ENCODE results near the gene KSR1. TPM values are rescaled to one million over a fixed set of nuclear protein-coding genes. Genes with fewer than 3 reads are reported as not detected.
"Not testable (repeated sequence)": the region's sequence is repeated elsewhere in the genome, so short reads cannot be mapped to it uniquely, and the experiment has no call there.

The KSR1 gene
- total RNA-seq, 1 donor from 2014 or later = 114 TPM

DNA sequence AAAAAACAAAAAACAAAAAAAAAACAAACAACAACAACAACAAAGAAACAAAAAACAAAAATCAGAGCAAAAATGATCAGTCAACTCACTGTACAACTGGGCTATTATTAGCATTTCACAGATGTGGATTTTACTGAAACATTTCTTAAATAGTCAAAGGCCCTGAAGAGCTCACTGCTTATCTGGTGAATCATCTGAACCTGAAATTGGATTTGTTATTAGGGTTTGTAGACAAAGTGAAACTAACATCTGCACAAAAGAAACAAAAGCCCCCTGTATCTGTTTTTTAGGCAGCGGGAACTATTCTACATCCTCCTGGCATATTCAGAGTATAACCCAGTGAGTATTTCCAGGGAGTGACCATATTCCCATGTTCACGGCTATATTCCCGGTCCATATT is 32.6 kb upstream of the KSR1 start:
- peaks cover 2% of the 10 kb centered on the region for H3K9me3 Mint-ChIP-seq
- H3K27me3 Mint-ChIP-seq = no peaks in the 10 kb centered on the region
- no peak overlapping the region for H3K27ac Mint-ChIP-seq
- ChIA-PET CTCF (no interaction called here), POLR2A (no interaction called here)
- ATAC-seq (ENCODE audit: low read depth) (no peak), DNase-seq (no peak)
- TF ChIP-seq, protein P1, sequence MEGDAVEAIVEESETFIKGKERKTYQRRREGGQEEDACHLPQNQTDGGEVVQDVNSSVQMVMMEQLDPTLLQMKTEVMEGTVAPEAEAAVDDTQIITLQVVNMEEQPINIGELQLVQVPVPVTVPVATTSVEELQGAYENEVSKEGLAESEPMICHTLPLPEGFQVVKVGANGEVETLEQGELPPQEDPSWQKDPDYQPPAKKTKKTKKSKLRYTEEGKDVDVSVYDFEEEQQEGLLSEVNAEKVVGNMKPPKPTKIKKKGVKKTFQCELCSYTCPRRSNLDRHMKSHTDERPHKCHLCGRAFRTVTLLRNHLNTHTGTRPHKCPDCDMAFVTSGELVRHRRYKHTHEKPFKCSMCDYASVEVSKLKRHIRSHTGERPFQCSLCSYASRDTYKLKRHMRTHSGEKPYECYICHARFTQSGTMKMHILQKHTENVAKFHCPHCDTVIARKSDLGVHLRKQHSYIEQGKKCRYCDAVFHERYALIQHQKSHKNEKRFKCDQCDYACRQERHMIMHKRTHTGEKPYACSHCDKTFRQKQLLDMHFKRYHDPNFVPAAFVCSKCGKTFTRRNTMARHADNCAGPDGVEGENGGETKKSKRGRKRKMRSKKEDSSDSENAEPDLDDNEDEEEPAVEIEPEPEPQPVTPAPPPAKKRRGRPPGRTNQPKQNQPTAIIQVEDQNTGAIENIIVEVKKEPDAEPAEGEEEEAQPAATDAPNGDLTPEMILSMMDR (IDR thresholded peaks at IDR 0.05) = no peak
- H3K36me3 Mint-ChIP-seq (ENCODE audit: low read depth) = no peaks in the 10 kb centered on the region
- H3K4me1 Mint-ChIP-seq = no peaks in the 10 kb centered on the region
- H3K4me3 Mint-ChIP-seq = no peak overlapping the region
- intact Hi-C loops (cut with micrococcal nuclease) = no loop called here

DNA sequence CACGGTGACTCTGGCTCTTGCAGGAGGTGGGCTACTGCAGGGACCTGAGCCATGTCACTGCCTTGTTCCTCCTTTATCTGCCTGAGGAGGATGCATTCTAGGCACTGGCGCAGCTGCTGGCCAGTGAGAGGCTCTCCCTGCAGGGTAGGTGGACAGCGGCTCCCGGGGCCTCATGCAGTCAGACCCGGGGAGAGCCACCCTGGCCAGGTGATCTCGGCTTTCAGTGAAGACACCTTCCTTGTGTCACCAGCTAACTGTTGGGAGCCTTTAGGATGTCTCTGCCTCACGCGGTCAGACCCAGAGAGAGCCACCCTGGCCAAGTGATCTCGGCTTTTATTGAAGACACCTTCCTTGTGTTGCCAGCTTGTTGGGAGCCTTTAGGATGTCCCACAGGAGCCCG is 31.7 kb upstream of the KSR1 start:
- Mint-ChIP-seq H3K27ac (no peak overlapping the region), H3K36me3 (ENCODE audit: low read depth) (no peaks in the 10 kb centered on the region), H3K4me1 (no peaks in the 10 kb centered on the region), H3K27me3 (no peaks in the 10 kb centered on the region), H3K9me3 (peaks cover 3% of the 10 kb centered on the region), H3K4me3 (no peak overlapping the region)
- no peak for ATAC-seq (ENCODE audit: low read depth)
- ChIA-PET CTCF (no interaction called here), POLR2A (no interaction called here)
- intact Hi-C loops (cut with micrococcal nuclease) = no loop called here
- TF ChIP-seq, protein P1 (IDR thresholded peaks at IDR 0.05) = no peak
- DNase-seq = no peak

DNA sequence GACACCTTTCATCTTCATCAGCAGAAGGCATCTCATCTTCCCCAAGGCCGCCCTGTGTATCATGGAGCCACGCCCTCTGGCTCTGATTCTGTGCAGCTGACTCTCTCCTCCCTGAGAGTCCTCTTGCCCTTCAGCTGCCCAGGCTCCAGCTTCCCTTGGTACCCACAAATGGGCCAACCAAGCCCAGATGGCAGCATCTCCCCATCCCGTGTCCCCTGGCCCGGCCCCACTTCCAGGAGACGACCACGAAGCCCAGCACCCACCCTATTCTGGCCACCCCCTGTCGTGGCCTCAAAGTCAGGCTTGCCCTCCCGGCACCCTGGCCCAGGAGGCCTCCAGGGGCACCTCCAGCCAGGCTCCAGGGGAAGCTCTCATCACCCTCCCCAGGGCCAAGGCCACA is 31.3 kb upstream of the KSR1 start:
- no peak overlapping the region for H3K4me3 Mint-ChIP-seq

DNA sequence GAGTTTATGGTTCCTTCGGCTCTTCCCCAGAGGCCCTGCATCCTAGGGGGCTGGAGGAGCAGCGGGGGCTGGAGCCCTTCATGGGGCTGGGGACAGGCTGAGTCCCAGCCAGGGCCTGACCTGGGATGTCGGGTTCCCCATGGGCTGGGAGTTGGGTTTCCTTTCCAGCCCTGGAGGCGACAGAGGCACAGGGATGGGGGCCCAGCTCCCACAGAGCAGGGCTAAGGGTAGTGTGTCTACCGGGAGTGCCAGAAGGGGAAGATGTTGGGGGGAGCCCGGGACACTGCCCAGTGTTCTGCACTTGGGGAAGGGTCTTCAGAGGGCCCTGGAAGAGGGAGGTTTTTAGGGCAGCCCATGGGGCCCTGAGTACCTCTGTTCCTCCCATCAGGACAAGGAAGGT is 30.7 kb upstream of the KSR1 start:
- H3K4me1 Mint-ChIP-seq; H3K36me3 Mint-ChIP-seq (ENCODE audit: low read depth); H3K27ac Mint-ChIP-seq; H3K4me3 Mint-ChIP-seq; H3K9me3 Mint-ChIP-seq; intact Hi-C loops (cut with micrococcal nuclease); H3K27me3 Mint-ChIP-seq; ATAC-seq (ENCODE audit: low read depth); DNase-seq; CTCF ChIA-PET; POLR2A ChIA-PET: not testable (repeated sequence)

More for the DNA sequence above, 31.3 kb upstream of the KSR1 start:
- ChIA-PET POLR2A (no interaction called here), CTCF (no interaction called here)
- H3K27me3 Mint-ChIP-seq = no peaks in the 10 kb centered on the region
- intact Hi-C loops (cut with micrococcal nuclease) = no loop called here
- H3K9me3 Mint-ChIP-seq = peaks cover 3% of the 10 kb centered on the region
- DNase-seq (no peak), ATAC-seq (ENCODE audit: low read depth) (no peak)
- no peaks in the 10 kb centered on the region for H3K36me3 Mint-ChIP-seq (ENCODE audit: low read depth)
- H3K4me1 Mint-ChIP-seq = no peaks in the 10 kb centered on the region
- TF ChIP-seq, protein P1 (IDR thresholded peaks at IDR 0.05) = no peak
- no peak overlapping the region for H3K27ac Mint-ChIP-seq

DNA sequence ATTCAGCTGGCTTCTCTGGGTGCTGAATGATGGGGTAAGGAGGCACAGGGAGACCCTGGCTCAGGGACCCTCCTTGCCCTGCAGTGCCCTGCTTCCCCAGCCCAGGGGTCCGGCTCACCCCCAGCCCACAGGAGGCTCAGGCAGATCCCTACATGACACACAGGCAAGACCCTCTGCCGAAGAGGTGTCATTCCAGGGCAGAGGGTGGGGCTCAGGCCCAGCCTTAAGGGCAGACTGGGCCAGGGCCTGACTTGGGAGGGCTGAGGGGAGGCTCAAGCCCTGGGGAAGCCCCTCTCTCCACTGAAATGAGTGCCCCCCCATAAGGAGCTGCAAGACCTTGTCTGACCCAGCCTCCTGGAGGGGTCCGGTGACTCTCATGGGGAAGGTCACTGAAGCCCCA is 30.3 kb upstream of the KSR1 start:
- POLR2A ChIA-PET = no interaction called here
- intact Hi-C loops (cut with micrococcal nuclease) = no loop called here
- Mint-ChIP-seq H3K4me1 (no peaks in the 10 kb centered on the region), H3K27me3 (no peaks in the 10 kb centered on the region), H3K4me3 (no peak overlapping the region), H3K27ac (no peak overlapping the region), H3K9me3 (peaks cover 3% of the 10 kb centered on the region), H3K36me3 (ENCODE audit: low read depth) (no peaks in the 10 kb centered on the region)
- TF ChIP-seq, protein P1 (IDR thresholded peaks at IDR 0.05) = no peak
- no peak for ATAC-seq (ENCODE audit: low read depth)
- CTCF ChIA-PET = no interaction called here
- no peak for DNase-seq

DNA sequence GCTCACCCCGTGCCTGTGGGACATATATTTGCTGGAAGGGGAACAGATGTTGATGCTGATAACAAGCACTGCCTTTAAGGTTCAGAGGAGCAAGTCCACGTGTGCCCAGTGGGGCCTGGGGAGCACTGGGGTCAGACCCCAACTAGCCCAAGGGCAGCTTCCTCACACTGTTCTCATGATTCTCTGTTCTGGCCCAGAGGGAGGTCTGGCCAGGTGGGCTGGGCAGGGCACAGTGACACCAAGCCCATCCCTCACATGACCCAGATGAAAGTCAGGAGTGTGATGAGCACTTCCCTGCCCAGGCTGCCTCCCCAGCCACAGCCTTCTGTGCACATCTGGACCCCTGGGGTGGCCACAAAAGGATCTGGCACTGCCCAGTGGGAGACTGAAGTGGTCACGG is 29.8 kb upstream of the KSR1 start:
- intact Hi-C loops (cut with micrococcal nuclease); H3K27ac Mint-ChIP-seq; POLR2A ChIA-PET; ATAC-seq (ENCODE audit: low read depth); H3K9me3 Mint-ChIP-seq; H3K4me3 Mint-ChIP-seq; CTCF ChIA-PET; H3K36me3 Mint-ChIP-seq (ENCODE audit: low read depth); DNase-seq; H3K4me1 Mint-ChIP-seq; H3K27me3 Mint-ChIP-seq: not testable (repeated sequence)

DNA sequence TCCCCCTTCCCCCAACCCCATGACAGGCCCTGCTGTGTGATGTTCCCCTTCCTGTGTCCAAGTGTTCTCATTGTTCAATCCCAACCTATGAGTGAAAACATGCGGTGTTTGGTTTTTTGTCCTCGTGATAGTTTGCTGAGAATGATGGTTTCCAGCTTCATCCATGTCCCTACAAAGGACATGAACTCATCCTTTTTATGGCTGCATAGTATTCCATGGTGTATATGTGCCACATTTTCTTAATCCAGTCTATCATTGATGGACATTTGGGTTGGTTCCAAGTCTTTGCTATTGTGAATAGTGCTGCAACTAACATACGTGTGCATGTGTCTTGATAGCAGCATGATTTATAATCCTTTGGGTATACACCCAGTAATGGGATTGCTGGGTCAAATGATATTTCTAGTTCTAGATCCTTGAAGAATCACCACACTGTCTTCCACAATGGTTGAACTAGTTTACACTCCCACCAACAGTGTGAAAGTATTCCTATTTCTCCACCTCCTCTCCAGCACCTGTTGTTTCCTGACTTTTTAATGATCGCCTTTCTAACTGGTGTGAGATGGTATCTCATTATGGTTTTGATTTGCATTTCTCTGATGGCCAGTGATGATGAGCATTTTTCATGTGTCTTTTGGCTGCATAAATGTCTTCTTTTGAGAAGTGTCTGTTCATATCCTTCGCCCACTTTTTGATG is 28.9 kb upstream of the KSR1 start:
- intact Hi-C loops (cut with micrococcal nuclease); H3K4me3 Mint-ChIP-seq; CTCF ChIA-PET; H3K27me3 Mint-ChIP-seq; H3K27ac Mint-ChIP-seq; DNase-seq; H3K4me1 Mint-ChIP-seq; ATAC-seq (ENCODE audit: low read depth); H3K9me3 Mint-ChIP-seq; POLR2A ChIA-PET; H3K36me3 Mint-ChIP-seq (ENCODE audit: low read depth): not testable (repeated sequence)
